Measurements from ENCODE around the gene COL8A2.

DNA sequence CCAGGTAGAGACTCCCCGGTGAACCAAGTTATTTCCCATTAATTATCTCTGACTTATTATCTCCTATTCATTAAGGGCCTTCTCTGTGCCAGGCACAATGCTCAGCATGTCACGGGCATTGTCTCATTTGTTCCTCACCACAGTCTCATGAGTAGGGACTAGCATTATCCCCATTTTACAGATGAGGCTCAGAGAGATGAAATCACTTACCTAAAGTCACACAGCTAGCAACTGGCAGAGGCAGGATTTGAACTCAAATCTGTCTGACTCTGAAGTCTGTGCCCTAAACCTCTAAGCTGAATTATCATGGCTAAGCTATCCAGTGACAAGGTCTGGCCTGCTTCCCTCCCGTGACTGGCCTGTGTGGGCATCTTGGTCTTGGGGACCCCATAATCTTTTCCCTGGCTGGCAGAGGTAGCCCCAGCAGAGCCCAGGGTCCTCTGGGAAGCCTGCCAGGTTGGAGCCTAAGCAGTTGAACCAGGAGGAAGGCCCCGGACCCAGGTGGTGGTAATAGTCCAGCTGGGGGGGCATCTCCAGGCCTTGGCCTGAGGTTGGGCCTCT is 35.4 kb upstream of the COL8A2 start:
- TF ChIP-seq ZNF274 (IDR thresholded peaks at IDR 0.05; ENCODE audit: low read depth, low read length) = no peak
- no peak for TF ChIP-seq YY1 (IDR thresholded peaks at IDR 0.05; ENCODE audit: insufficient read depth, insufficient read length)
- TF ChIP-seq SUZ12 (IDR thresholded peaks at IDR 0.05; ENCODE audit: extremely low read depth, insufficient read depth, insufficient read length) = no peak

All from NT2/D1 (cell line).